ENCODE measurements around the gene VHLL. TPM values are rescaled to one million over a fixed set of nuclear protein-coding genes. Genes with fewer than 3 reads are reported as not detected.
A peak's percentile ranks its signal among the peaks of the same experiment; 100 is the strongest.

VHLL gene
- total and polyA plus RNA-seq, 4 donors: 0.32 to 0.50 (median 0.38) TPM; not detected in 1

DNA sequence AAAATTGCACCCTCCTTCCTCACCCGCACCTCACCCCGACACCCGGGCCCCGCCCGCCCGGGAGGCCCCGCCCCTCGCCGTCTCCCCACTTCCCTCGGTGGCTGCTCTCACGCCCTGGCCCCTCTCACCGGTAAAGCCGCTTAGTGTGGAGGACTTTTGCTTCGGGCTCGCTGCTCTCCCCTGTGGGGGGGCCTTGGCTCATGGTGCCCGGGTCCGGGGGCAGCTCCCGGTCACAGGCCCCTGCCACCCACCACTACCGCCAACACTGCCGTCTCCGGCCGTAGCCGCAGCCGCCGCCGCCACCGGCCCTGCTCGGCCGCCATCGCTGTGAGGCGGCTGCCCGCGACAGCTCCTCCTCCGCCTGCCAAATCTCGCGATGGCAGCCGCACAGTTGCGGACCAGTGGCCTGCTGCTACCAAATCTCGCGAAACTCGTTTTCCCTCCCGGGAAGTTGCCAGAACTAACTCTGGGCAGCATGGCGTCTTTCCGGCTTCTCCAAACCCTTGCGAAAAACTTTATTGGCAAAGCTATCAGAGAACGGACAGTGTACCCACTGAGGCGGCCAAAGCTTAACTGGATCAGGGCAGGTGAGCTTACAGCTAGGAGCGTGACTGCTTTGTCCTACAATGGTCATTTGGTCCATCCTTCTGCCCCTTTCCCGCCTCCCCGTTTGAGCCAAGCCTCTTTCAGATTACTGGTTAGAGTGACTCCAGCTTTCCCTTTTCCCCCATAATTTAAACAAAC, 16.5 kb downstream of the VHLL start, which contains the start of gene SMG5:
Gene SMG5, minus strand, starts transcription at position 347 of the 744 bp plus-strand sequence. Its CDS starts 145 bp downstream, at position 202.
- Histone ChIP-seq H3K27me3 (ENCODE audit: control insufficient read depth, insufficient read depth, low read length) (no peaks in the 10 kb centered on the region), H3K4me3 (ENCODE audit: low read depth, low read length) (peak within 1 kb of the TSS; percentile 90), H3K4me1 (ENCODE audit: control insufficient read depth, insufficient read depth, low read length) (peaks cover 14% of the 10 kb centered on the region), H3K9me3 (ENCODE audit: control insufficient read depth, insufficient read depth, low read length) (no peaks in the 10 kb centered on the region), H3K36me3 (ENCODE audit: control insufficient read depth, insufficient read depth, low read length) (peaks cover 23% of the 10 kb centered on the region), H3K27ac (ENCODE audit: low read depth, low read length) (peak within 1 kb of the TSS; percentile 85)
- DNase-seq (ENCODE audit: low read depth in 4 of 6, low spot score in 6 of 6): peak; percentile 95 to 100 (median 98)
- WGBS (ENCODE audit: insufficient coverage): under 1% methylated on average over 40 of the region's 50 CpGs

DNA sequence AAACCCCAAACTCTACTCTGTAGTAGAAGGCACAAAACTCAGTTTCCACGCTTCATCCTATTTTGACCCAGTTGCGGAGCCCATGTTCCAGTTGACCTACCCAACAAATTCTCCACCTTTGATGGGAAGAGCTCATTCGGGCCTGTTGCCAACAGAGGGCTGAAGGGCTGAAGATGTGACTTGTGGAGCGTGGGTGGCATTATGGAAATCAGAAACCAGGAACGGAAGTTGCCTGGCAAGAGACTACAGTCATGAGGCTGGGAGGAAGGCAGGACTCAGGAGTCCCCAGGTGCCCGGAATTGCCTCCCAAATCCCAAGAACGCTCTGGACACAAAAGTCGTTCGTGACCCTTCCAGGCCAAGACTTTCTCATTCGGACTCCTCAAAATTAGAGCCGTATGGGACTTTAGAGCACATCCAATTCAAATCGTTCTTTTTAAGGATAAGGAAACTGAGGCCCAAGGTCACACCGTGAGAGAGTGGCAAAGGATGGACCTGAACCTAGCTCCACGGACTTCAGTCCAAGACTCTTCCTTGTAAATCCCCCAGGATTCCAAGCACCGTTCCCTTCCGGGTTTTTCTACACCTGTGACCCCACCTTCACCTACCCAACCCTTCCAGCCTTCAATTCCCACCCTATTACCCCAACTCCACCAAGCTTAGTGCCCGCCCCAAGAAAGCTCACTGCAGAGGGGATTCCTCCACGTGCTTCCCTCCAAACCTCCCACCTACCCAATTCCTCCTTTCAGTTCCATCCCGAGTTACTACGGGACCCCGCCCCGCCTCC, 17.2 kb downstream of the VHLL start:
- Histone ChIP-seq H3K27ac (ENCODE audit: low read depth, low read length) (no peak overlapping the region), H3K27me3 (ENCODE audit: control insufficient read depth, insufficient read depth, low read length) (no peaks in the 10 kb centered on the region), H3K36me3 (ENCODE audit: control insufficient read depth, insufficient read depth, low read length) (peaks cover 31% of the 10 kb centered on the region), H3K4me1 (ENCODE audit: control insufficient read depth, insufficient read depth, low read length) (peaks cover 14% of the 10 kb centered on the region), H3K9me3 (ENCODE audit: control insufficient read depth, insufficient read depth, low read length) (no peaks in the 10 kb centered on the region), H3K4me3 (ENCODE audit: low read depth, low read length) (peak overlapping the region; percentile 90)
- no peak for DNase-seq (ENCODE audit: low read depth in 4 of 6, low spot score in 6 of 6)
- WGBS (ENCODE audit: insufficient coverage): 3% methylated on average over 18 of the region's 22 CpGs

DNA sequence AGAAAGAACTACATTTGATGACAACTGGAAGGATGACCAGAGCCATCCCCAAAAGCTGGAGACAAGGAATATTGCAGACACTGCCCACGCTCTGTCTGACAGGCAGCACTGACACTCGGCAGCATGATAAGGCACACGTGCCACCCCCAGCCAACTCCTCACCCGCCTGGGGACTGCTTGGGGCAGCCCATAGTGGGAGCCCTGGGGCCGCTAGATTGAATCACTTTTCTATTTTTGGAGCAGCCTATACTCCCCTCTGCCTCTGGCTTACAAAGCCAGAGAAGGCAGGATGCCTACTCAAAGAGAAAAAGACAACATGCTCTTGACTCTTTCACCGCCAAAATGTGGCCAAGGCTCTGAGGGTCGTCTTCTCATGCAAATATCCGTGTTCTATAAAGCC, 17.8 kb downstream of the VHLL start:
- Histone ChIP-seq H3K36me3 (ENCODE audit: control insufficient read depth, insufficient read depth, low read length) (peaks cover 35% of the 10 kb centered on the region), H3K4me3 (ENCODE audit: low read depth, low read length) (peak overlapping the region; percentile 90), H3K27ac (ENCODE audit: low read depth, low read length) (no peak overlapping the region), H3K27me3 (ENCODE audit: control insufficient read depth, insufficient read depth, low read length) (no peaks in the 10 kb centered on the region), H3K4me1 (ENCODE audit: control insufficient read depth, insufficient read depth, low read length) (peaks cover 14% of the 10 kb centered on the region), H3K9me3 (ENCODE audit: control insufficient read depth, insufficient read depth, low read length) (no peaks in the 10 kb centered on the region)
- WGBS (ENCODE audit: insufficient coverage): 35% methylated on average over 7 of the region's 8 CpGs
- no peak for DNase-seq (ENCODE audit: low read depth in 4 of 6, low spot score in 6 of 6)

DNA sequence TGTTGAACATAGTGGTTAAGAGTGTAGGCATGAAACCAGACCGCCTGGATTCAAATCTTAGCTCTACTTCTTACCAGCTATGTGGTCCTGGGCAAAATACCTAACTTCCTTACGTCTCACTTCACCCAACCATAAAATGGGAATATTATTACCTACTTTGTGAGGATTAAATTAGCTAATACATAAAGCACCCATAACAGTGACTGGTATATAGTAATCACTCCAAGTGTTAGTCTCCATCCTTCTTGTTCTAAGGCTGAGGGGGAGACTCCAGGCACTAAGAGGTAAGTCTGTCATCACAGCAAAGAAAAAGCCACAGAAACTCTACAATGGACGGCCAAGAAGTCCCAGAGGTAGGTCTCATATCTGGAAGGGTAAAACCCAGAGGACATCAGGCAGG, 19.3 kb downstream of the VHLL start:
- DNase-seq (ENCODE audit: low read depth in 4 of 6, low spot score in 6 of 6): no peak
- Histone ChIP-seq H3K4me1 (ENCODE audit: control insufficient read depth, insufficient read depth, low read length) (peaks cover 14% of the 10 kb centered on the region), H3K27ac (ENCODE audit: low read depth, low read length) (no peak overlapping the region), H3K36me3 (ENCODE audit: control insufficient read depth, insufficient read depth, low read length) (peaks cover 36% of the 10 kb centered on the region), H3K4me3 (ENCODE audit: low read depth, low read length) (no peak overlapping the region), H3K9me3 (ENCODE audit: control insufficient read depth, insufficient read depth, low read length) (no peaks in the 10 kb centered on the region), H3K27me3 (ENCODE audit: control insufficient read depth, insufficient read depth, low read length) (no peaks in the 10 kb centered on the region)
- 100% methylated on average over 1 of the region's 3 CpGs for WGBS (ENCODE audit: insufficient coverage)

DNA sequence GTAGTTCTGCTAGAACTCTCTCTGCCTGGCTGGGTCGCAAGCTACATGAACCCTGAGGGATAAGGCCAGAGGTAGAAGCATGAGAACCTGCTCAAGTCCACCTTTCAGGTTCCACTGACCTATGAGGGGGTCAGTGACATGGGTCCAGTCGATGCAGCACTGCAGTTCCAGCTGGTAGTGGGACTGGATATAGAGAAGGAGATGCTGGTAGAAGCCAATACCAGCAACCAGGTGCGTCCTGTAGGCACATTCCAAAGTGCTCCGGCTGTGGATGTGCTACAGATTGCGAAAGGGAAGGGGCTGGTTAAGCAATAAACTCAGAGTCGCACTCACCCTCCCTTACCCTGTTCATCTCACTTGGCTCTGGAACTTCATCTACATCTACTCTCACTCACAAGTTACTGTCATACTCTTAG, 22.1 kb downstream of the VHLL start:
- no peaks in the 10 kb centered on the region for H3K27me3 ChIP-seq (ENCODE audit: control insufficient read depth, insufficient read depth, low read length)
- H3K4me3 ChIP-seq (ENCODE audit: low read depth, low read length): no peak overlapping the region
- peaks cover 64% of the 10 kb centered on the region for H3K36me3 ChIP-seq (ENCODE audit: control insufficient read depth, insufficient read depth, low read length)
- peaks cover 10% of the 10 kb centered on the region for H3K4me1 ChIP-seq (ENCODE audit: control insufficient read depth, insufficient read depth, low read length)
- no peaks in the 10 kb centered on the region for H3K9me3 ChIP-seq (ENCODE audit: control insufficient read depth, insufficient read depth, low read length)
- no peak for DNase-seq (ENCODE audit: low read depth in 4 of 6, low spot score in 6 of 6)
- WGBS (ENCODE audit: insufficient coverage): 89% methylated on average over 6 of the region's 6 CpGs
- no peak overlapping the region for H3K27ac ChIP-seq (ENCODE audit: low read depth, low read length)

DNA sequence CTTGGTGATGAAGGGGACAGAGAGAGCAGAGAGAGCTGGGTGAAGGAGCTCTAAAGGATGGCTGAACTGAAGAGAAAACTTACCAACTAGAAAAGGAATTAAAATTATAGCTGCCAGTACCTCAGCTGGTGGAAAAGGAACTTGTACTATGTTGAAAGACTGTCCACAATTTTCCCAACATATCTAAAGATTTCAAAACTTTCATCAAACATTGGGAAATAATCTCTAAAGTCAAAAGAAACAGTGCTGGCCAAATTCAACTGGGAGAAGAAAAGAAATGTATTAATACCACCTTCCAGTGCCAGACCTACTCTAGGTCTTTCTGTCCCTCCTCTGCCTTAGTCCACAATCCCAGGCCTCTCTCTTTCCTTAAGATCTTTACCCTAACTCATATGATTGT, 22.6 kb downstream of the VHLL start:
- Histone ChIP-seq H3K9me3 (ENCODE audit: control insufficient read depth, insufficient read depth, low read length) (no peaks in the 10 kb centered on the region), H3K4me1 (ENCODE audit: control insufficient read depth, insufficient read depth, low read length) (peaks cover 5% of the 10 kb centered on the region), H3K36me3 (ENCODE audit: control insufficient read depth, insufficient read depth, low read length) (peaks cover 69% of the 10 kb centered on the region), H3K27ac (ENCODE audit: low read depth, low read length) (no peak overlapping the region), H3K27me3 (ENCODE audit: control insufficient read depth, insufficient read depth, low read length) (no peaks in the 10 kb centered on the region), H3K4me3 (ENCODE audit: low read depth, low read length) (no peak overlapping the region)
- DNase-seq (ENCODE audit: low read depth in 4 of 6, low spot score in 6 of 6): no peak

DNA sequence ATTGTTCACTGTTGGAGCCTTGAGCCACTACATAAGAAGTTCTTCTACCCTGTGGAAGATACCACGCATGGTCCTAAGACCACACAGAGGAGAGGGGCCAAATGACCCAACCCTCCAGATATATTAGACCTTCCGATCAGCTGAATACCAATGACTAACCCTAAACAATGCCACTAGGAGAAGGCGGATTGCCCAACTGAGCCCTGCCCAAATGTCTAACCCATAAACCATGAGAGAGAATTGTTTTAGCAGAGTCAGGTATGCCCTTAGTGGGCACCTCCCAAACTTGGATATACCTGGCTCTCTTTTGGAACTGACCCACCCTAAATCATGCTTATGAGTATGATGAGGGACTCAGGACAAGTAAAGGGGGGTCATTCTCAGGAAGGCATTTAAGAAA, 28.8 kb downstream of the VHLL start:
- DNase-seq (ENCODE audit: low read depth in 4 of 6, low spot score in 6 of 6): no peak
- peaks cover 93% of the 10 kb centered on the region for H3K36me3 ChIP-seq (ENCODE audit: control insufficient read depth, insufficient read depth, low read length)

DNA sequence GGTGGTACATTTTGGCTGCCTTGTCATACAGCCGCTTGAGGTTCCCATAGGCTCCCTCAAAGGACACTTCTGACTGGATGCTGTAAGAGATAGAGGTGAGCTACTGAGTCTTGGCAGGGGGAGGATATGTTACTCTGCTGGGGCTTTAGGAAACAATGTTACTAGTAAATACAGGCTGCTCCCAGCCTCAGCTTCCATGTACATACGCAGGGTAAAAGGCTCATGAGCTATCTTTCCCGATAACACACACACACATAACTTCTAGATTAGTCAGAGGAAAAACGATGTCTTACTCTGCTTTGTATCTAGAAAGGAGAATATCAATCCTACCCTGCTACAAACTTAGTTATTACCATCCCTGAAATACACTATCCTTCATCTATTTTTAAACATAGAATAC, 30.8 kb downstream of the VHLL start:
- Histone ChIP-seq H3K4me3 (ENCODE audit: low read depth, low read length) (no peak overlapping the region), H3K27me3 (ENCODE audit: control insufficient read depth, insufficient read depth, low read length) (no peaks in the 10 kb centered on the region), H3K36me3 (ENCODE audit: control insufficient read depth, insufficient read depth, low read length) (peaks cover 90% of the 10 kb centered on the region), H3K27ac (ENCODE audit: low read depth, low read length) (no peak overlapping the region), H3K9me3 (ENCODE audit: control insufficient read depth, insufficient read depth, low read length) (no peaks in the 10 kb centered on the region), H3K4me1 (ENCODE audit: control insufficient read depth, insufficient read depth, low read length) (no peaks in the 10 kb centered on the region)
- 100% methylated on average over 1 of the region's 4 CpGs for WGBS (ENCODE audit: insufficient coverage)
- no peak for DNase-seq (ENCODE audit: low read depth in 4 of 6, low spot score in 6 of 6)

More for the DNA sequence above, 28.8 kb downstream of the VHLL start:
- Histone ChIP-seq H3K4me1 (ENCODE audit: control insufficient read depth, insufficient read depth, low read length) (no peaks in the 10 kb centered on the region), H3K9me3 (ENCODE audit: control insufficient read depth, insufficient read depth, low read length) (no peaks in the 10 kb centered on the region), H3K27me3 (ENCODE audit: control insufficient read depth, insufficient read depth, low read length) (no peaks in the 10 kb centered on the region), H3K4me3 (ENCODE audit: low read depth, low read length) (no peak overlapping the region), H3K27ac (ENCODE audit: low read depth, low read length) (no peak overlapping the region)
- WGBS (ENCODE audit: insufficient coverage): 60% methylated on average over 1 of the region's 3 CpGs

DNA sequence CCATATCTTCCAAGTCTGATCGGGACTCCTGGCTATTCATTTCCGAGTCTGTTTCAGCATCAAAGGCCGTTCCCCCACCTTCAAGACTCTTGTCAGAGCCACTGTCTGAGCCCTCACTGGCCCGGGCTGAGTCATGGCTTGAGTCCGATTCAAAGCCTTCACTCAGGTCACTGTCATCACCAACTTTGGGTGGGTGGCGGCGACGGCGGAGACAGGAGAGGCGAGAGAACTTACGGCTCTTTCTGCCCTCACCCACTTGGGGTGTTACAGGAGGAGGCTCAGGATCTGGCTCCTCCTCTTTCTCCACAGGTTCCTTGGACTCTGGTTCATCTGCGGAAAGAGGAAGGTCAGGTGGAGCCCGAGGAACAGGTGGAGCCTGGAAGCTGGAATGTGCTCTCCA, 33.1 kb downstream of the VHLL start:
- H3K27ac ChIP-seq (ENCODE audit: low read depth, low read length): no peak overlapping the region
- peaks cover 2% of the 10 kb centered on the region for H3K4me1 ChIP-seq (ENCODE audit: control insufficient read depth, insufficient read depth, low read length)
- no peaks in the 10 kb centered on the region for H3K27me3 ChIP-seq (ENCODE audit: control insufficient read depth, insufficient read depth, low read length)
- peaks cover 91% of the 10 kb centered on the region for H3K36me3 ChIP-seq (ENCODE audit: control insufficient read depth, insufficient read depth, low read length)
- 95% methylated on average over 8 of the region's 13 CpGs for WGBS (ENCODE audit: insufficient coverage)
- no peak for DNase-seq (ENCODE audit: low read depth in 4 of 6, low spot score in 6 of 6)
- no peak overlapping the region for H3K4me3 ChIP-seq (ENCODE audit: low read depth, low read length)
- no peaks in the 10 kb centered on the region for H3K9me3 ChIP-seq (ENCODE audit: control insufficient read depth, insufficient read depth, low read length)

DNA sequence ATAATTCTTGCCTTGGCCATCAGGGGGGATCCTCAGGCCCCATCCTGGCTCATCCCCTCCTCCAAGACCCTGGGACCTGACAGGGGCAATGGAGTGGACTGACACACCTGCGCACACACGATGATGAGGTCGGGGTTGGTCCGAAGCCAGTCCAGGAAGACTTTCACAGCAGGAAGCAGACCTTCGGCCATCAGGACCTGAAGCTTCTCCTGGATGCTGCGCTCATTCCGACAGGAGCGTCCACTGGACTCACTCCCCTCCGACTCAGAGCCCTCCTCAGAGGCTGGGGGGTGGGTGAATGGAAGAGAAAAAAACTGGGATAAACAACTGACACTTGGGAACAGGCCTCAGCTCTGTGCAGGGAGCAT, 35.8 kb downstream of the VHLL start:
- H3K36me3 ChIP-seq (ENCODE audit: control insufficient read depth, insufficient read depth, low read length): peaks cover 95% of the 10 kb centered on the region
- no peak overlapping the region for H3K27ac ChIP-seq (ENCODE audit: low read depth, low read length)
- H3K9me3 ChIP-seq (ENCODE audit: control insufficient read depth, insufficient read depth, low read length): no peaks in the 10 kb centered on the region
- H3K4me3 ChIP-seq (ENCODE audit: low read depth, low read length): no peak overlapping the region
- peaks cover 12% of the 10 kb centered on the region for H3K4me1 ChIP-seq (ENCODE audit: control insufficient read depth, insufficient read depth, low read length)
- no peaks in the 10 kb centered on the region for H3K27me3 ChIP-seq (ENCODE audit: control insufficient read depth, insufficient read depth, low read length)
- 93% methylated on average over 8 of the region's 9 CpGs for WGBS (ENCODE audit: insufficient coverage)
- DNase-seq (ENCODE audit: low read depth in 4 of 6, low spot score in 6 of 6): no peak
